SK-N-SH (cell line): ENCODE results near the gene DCAF6. TPM values are rescaled to one million over a fixed set of nuclear protein-coding genes. Genes with fewer than 3 reads are reported as not detected.

Experiments
- CTCF ChIA-PET: fragments of 300-600, 350-600 bp; formaldehyde crosslinking; extraction: SDS; loops from one replicate; lab custom pipeline; 2021; lab: Yijun Ruan, JAX
- POLR2A ChIA-PET: fragments of 350-600 bp; sonication (Branson Sonifier 250); formaldehyde crosslinking; extraction: SDS; loops from one replicate; lab custom pipeline; 2020; ENCODE audit warnings: antibody characterized with exemption, inconsistent platforms; lab: Yijun Ruan, JAX
- DNase-seq: peaks from one replicate; pipeline ENCODE4 v3.0.0; 2012
- H2AFZ ChIP-seq: fragments of 200-600 bp; sonication (generic); 2 replicates; pipeline ENCODE4 v1.8.1; 2016; ENCODE audit warnings: antibody characterized with exemption, mild to moderate bottlenecking, low read depth
- H3F3A ChIP-seq: fragments of 200-600 bp; sonication (generic); replicated peaks from 2 replicates; pipeline ENCODE3; 2016; ENCODE audit warnings: antibody characterized with exemption, mild to moderate bottlenecking; ENCODE audit not compliant: insufficient read depth
- H3K27ac ChIP-seq, 2 experiments: fragments of 200-500 bp in 1 of 2; fragments of 200-600 bp in 1 of 2; sonication (Bioruptor generic) in 1 of 2; sonication (generic), shearing (Covaris generic) in 1 of 2; 2 replicates each; pipeline versions ENCODE4 v1.5.1 to v1.6.1; 2014 to 2016; ENCODE audit warnings: low read depth in 2 of 2, inconsistent platforms in 1 of 2, low read length in 1 of 2, mild to moderate bottlenecking in 1 of 2, mixed read lengths in 1 of 2
- H3K27me3 ChIP-seq: fragments of 200-600 bp; sonication (generic), shearing (Covaris generic); 2 replicates; pipeline ENCODE4 v1.6.1; 2016; ENCODE audit warnings: mixed run types; ENCODE audit not compliant: insufficient read depth
- H3K36me3 ChIP-seq, 2 experiments: fragments of 200-500 bp in 1 of 2; fragments of 200-600 bp in 1 of 2; sonication (Bioruptor generic) in 1 of 2; sonication (generic) in 1 of 2; replicated peaks in 1 of 2; 2 replicates each; pipeline versions ENCODE3 to v1.5.1; 2014 to 2016; ENCODE audit warnings: low read length in 1 of 2, mild to moderate bottlenecking in 1 of 2; ENCODE audit not compliant: insufficient read depth in 2 of 2, control insufficient read depth in 1 of 2
- H3K4me1 ChIP-seq, 2 experiments: fragments of 200-500 bp in 1 of 2; fragments of 200-600 bp in 1 of 2; sonication (Bioruptor generic) in 1 of 2; sonication (generic), shearing (Covaris generic) in 1 of 2; 2 replicates each; pipeline versions ENCODE4 v1.5.1 to v1.6.1; 2014 to 2016; ENCODE audit warnings: low read depth in 1 of 2, low read length in 1 of 2, mixed run types in 1 of 2; ENCODE audit not compliant: insufficient read depth in 2 of 2, control insufficient read depth in 1 of 2
- H3K4me2 ChIP-seq: fragments of 200-600 bp; sonication (generic), shearing (Covaris generic); 2 replicates; pipeline ENCODE4 v1.6.1; 2017; ENCODE audit warnings: mixed run types
- H3K4me3 ChIP-seq, 2 experiments: fragments of 200-500 bp in 1 of 2; fragments of 200-600 bp in 1 of 2; sonication (Bioruptor generic) in 1 of 2; sonication (generic), shearing (Covaris generic) in 1 of 2; 2 replicates each; pipeline versions ENCODE4 v1.5.1 to v1.8.1; 2014 to 2016; ENCODE audit warnings: low read depth in 2 of 2, inconsistent platforms in 1 of 2, low read length in 1 of 2, mild to moderate bottlenecking in 1 of 2, mixed read lengths in 1 of 2, moderate library complexity in 1 of 2
- H3K79me2 ChIP-seq: fragments of 200-600 bp; sonication (generic); 2 replicates; pipeline ENCODE4 v1.8.1; 2017; ENCODE audit warnings: mild to moderate bottlenecking; ENCODE audit not compliant: insufficient read depth
- H3K9ac ChIP-seq: fragments of 200-600 bp; sonication (generic); 2 replicates; pipeline ENCODE4 v1.6.1; 2017; ENCODE audit warnings: mixed run types
- H3K9me2 ChIP-seq: fragments of 200-600 bp; sonication (generic); 2 replicates; pipeline ENCODE4 v1.6.1; 2017; ENCODE audit warnings: mixed run types
- H3K9me3 ChIP-seq: fragments of 200-600 bp; sonication (generic); 2 replicates; pipeline ENCODE4 v1.6.1; 2017; ENCODE audit warnings: mixed run types, mild to moderate bottlenecking, moderate library complexity
- H4K20me1 ChIP-seq: fragments of 200-600 bp; sonication (generic); 2 replicates; pipeline ENCODE4 v1.6.1; 2017; ENCODE audit warnings: mild to moderate bottlenecking, mixed run types; ENCODE audit not compliant: insufficient read depth
- CHD2 ChIP-seq: fragments of 150-350 bp; IDR thresholded peaks from 2 replicates; pipeline ENCODE4 v1.6.1; 2018; ENCODE audit warnings: low read length; ENCODE audit not compliant: partially characterized antibody
- ELF1 ChIP-seq: IDR thresholded peaks from 2 replicates; pipeline ENCODE4 v1.4.0; 2012
- FOSL2 ChIP-seq: IDR thresholded peaks from 2 replicates; pipeline ENCODE4 v1.4.0; 2012; ENCODE audit warnings: low read depth, mild to moderate bottlenecking, moderate library complexity, borderline replicate concordance
- MAX ChIP-seq: IDR thresholded peaks from 2 replicates; pipeline ENCODE4 v1.4.0; 2012; ENCODE audit warnings: low read depth
- MEF2A ChIP-seq: IDR thresholded peaks from 2 replicates; pipeline ENCODE4 v1.4.0; 2012; ENCODE audit warnings: low read depth, borderline replicate concordance
- POLR2AphosphoS5 ChIP-seq: IDR thresholded peaks from 2 replicates; pipeline ENCODE4 v1.6.1; 2012; ENCODE audit warnings: low read depth, low read length
- RAD21 ChIP-seq: IDR thresholded peaks from 2 replicates; pipeline ENCODE4 v1.6.1; 2012; ENCODE audit warnings: mild to moderate bottlenecking, low read length
- REST ChIP-seq: IDR thresholded peaks from 2 replicates; pipeline ENCODE4 v1.6.1; 2012; ENCODE audit warnings: mild to moderate bottlenecking, low read depth, low read length, moderate library complexity
- RFX5 ChIP-seq: IDR thresholded peaks from 2 replicates; pipeline ENCODE4 v1.6.1; 2012; ENCODE audit warnings: mild to moderate bottlenecking, improper control_type of control experiment, low read length
- TCF12 ChIP-seq: IDR thresholded peaks from 2 replicates; pipeline ENCODE4 v1.4.0; 2012
- TEAD4 ChIP-seq: IDR thresholded peaks from 2 replicates; pipeline ENCODE4 v1.4.0; 2012; ENCODE audit warnings: mild to moderate bottlenecking, borderline replicate concordance; ENCODE audit not compliant: insufficient read depth
- USF2 ChIP-seq: fragments of 150-350 bp; IDR thresholded peaks from 2 replicates; pipeline ENCODE4 v1.6.1; 2017; ENCODE audit warnings: antibody characterized with exemption, low read length, low read depth, borderline replicate concordance
- YY1 ChIP-seq: IDR thresholded peaks from 2 replicates; pipeline ENCODE4 v1.4.0; 2012; ENCODE audit warnings: low read depth, mild to moderate bottlenecking
- WGBS: methylation state at CpG from one replicate; pipeline ENCODE4 v1.1.6; 2017; ENCODE audit warnings: low lambda C conversion rate; 5-methylcytosine and 5-hydroxymethylcytosine counted together
- polyA plus RNA-seq, 3 experiments: library from polyadenylated mRNA; depleted of rRNA; stranded (reverse); fragments of >200 nt; gene quantifications; 2 replicates each; pipeline ENCODE4 v1.2.3, GENCODE V29; 2012

Gene DCAF6
- polyA plus RNA-seq, 1 of the 3 experiments (the other 2 are of a cell fraction): 31.3 TPM

- TF ChIP-seq TCF12 (no peak), RAD21 (no peak), POLR2AphosphoS5 (no peak)
- Histone ChIP-seq H3K4me1 (no peaks in the 10 kb centered on the region; a peak in 1 of 4 replicates), H3K27me3 (no peaks in the 10 kb centered on the region), H3K4me2 (no peak overlapping the region), H3K9me3 (no peaks in the 10 kb centered on the region), H3K79me2 (peaks cover 4% of the 10 kb centered on the region; the same call in 1 of the 2 replicates), H3K9ac (no peak overlapping the region), H3F3A (peaks cover 15% of the 10 kb centered on the region), H3K27ac (no peak overlapping the region), H3K9me2 (no peaks in the 10 kb centered on the region), H3K4me3 (no peak overlapping the region), H3K36me3 (peaks cover 57 to 58% of the 10 kb centered on the region in 2 experiments), H2AFZ (no peak overlapping the region), H4K20me1 (no peaks in the 10 kb centered on the region)
- 88% methylated on average over 5 of the region's 5 CpGs for WGBS
- ChIA-PET CTCF (no interaction called here), POLR2A (no interaction called here)
- no peak for DNase-seq
Measured at GRCh38 chr1:168008595-168008994, 72.1 kb downstream of the DCAF6 start.

- TF ChIP-seq ELF1: no peak
- TF ChIP-seq RFX5: no peak
- TF ChIP-seq CHD2: no peak
- no peak for TF ChIP-seq USF2
- no peak for TF ChIP-seq MAX
- TF ChIP-seq REST: no peak
- TF ChIP-seq TEAD4: no peak
- no peak for TF ChIP-seq FOSL2
- no peak for TF ChIP-seq YY1
- TF ChIP-seq RAD21: no peak
- no peak for TF ChIP-seq TCF12
- TF ChIP-seq MEF2A: no peak
- no peak for TF ChIP-seq POLR2AphosphoS5
- TF ChIP-seq, all 33 proteins: peak for 0
- no peak for DNase-seq
- Histone ChIP-seq H3K9me2 (no peaks in the 10 kb centered on the region), H4K20me1 (no peaks in the 10 kb centered on the region), H3K4me2 (no peak overlapping the region), H3K27ac (no peak overlapping the region), H2AFZ (no peak overlapping the region), H3K9ac (no peak overlapping the region), H3K79me2 (peaks cover 5% of the 10 kb centered on the region; the same call in 1 of the 2 replicates), H3K27me3 (no peaks in the 10 kb centered on the region), H3K36me3 (peaks cover 54 to 56% of the 10 kb centered on the region in 2 experiments), H3K4me3 (no peak overlapping the region), H3K4me1 (no peaks in the 10 kb centered on the region; a peak in 1 of 4 replicates), H3F3A (peaks cover 10% of the 10 kb centered on the region), H3K9me3 (no peaks in the 10 kb centered on the region)
- ChIA-PET CTCF (no interaction called here), POLR2A (interaction anchor here (0.6 kb wide), 1 partner anchor 15 kb away, joined by 3 read pairs; no protein-coding TSS in a partner anchor)
Measured at GRCh38 chr1:168009322-168009721, 72.8 kb downstream of the DCAF6 start.
